ENCODE results near the gene MBLAC1.
A peak's percentile ranks its signal among the peaks of the same experiment; 100 is the strongest.

The MBLAC1 gene

DNA sequence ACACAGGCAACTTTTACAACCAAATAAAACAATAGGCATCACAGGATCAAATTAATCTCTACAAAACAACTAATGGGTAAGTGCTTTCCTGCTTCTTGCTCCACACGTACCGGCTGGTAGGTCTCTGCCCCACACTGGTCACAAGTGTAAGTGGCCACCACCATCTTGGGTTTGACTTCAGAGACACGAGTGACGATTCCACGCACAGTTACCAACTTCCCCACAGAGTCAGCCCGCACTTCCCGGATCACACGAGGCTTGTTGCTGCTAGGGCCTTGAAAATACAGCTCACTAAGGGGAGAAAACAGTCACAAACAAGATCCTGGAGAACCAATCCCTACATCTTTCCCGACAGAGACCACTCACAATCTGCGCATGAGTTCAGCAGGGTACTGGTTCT is 27.9 kb upstream of the MBLAC1 start:
- DNase-seq = no peak

GRCh38 chr7:100099452-100099851 is 27.3 kb upstream of the MBLAC1 start:
- no peak for DNase-seq

GRCh38 chr7:100100420-100101015 is 26.2 kb upstream of the MBLAC1 start:
- DNase-seq = peak; percentile 83

GRCh38 chr7:100101016-100101862 is 25.5 kb upstream of the MBLAC1 start, which contains the start of the genes AP4M1 and MCM7:
AP4M1 (plus strand) TSS chr7:100101643; CDS start chr7:100101715, 72 bp downstream.
MCM7 (minus strand) TSS chr7:100101397; CDS start chr7:100101294, 103 bp downstream.
- DNase-seq = peak; percentile 93

GRCh38 chr7:100102950-100103840 is 23.6 kb upstream of the MBLAC1 start:
- DNase-seq = no peak

GRCh38 chr7:100105534-100105933 is 21.2 kb upstream of the MBLAC1 start:
- no peak for DNase-seq

- no peak for DNase-seq
These were observed 20.1 kb upstream of the MBLAC1 start for GRCh38 chr7:100106633-100107032.

GRCh38 chr7:100107125-100107737 is 19.5 kb upstream of the MBLAC1 start:
- no peak for DNase-seq

DNA sequence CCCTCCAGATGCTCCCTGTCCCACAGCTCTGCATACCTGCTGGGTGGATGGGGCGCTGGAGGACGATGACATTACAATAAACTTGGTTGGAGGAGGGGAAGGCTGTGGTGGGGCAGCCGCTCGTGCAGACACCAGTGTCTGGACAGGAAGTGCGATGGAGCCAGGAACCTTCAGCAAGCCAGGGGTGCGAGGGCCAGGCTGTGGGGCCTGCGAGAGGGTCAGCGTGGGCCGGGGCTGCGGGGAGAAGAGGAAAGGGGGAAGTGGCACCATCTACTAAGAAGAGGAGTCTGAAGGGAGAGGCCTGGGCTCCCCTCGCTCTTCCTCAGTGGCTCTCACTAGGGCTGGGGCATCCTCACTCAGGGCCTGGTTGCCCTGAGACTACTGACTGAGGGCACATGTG is 18.9 kb upstream of the MBLAC1 start:
- DNase-seq = no peak

- no peak for DNase-seq
These were observed 17.1 kb upstream of the MBLAC1 start for GRCh38 chr7:100109521-100110163.

DNA sequence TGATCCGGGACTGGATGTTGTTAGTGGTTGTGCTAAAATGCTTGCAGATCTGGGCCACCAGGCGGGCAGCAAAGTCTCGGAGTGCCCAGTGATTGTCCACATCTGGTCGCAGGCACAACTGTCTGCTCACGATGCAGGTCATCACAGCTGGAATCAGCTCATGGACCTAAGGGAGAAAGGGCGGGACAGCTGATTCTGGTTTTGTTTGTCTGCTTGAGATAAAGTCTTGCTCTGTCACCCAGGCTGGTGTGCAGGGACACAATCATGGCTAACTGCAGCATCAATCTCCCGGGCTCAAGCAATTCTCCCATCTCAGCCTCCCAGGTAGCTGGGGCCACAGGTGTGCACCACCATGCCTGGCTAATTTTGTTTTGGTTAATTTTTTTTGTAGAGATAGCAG is 15.6 kb upstream of the MBLAC1 start:
- DNase-seq = no peak

GRCh38 chr7:100111914-100112313 is 14.9 kb upstream of the MBLAC1 start:
- no peak for DNase-seq

DNA sequence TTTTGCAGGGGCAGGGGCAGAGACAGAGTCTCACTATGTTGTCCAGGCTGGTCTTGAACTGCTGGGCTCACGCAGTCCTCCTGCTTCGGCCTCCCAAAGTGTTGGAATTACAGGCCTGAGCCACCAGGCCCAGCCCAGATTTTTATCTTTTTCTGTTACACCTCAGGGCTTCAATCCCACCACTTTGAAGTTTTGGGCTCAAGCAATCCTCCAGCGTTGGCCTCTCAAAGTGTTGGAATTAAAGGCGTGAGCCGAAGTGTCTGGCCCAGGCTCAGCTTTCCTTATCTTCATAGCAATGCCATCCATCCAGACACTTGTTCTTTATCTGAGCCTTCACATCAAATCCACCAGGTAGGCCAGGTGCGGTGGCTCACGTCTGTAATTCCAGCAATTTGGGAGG is 11.7 kb upstream of the MBLAC1 start:
- no peak for DNase-seq

DNA sequence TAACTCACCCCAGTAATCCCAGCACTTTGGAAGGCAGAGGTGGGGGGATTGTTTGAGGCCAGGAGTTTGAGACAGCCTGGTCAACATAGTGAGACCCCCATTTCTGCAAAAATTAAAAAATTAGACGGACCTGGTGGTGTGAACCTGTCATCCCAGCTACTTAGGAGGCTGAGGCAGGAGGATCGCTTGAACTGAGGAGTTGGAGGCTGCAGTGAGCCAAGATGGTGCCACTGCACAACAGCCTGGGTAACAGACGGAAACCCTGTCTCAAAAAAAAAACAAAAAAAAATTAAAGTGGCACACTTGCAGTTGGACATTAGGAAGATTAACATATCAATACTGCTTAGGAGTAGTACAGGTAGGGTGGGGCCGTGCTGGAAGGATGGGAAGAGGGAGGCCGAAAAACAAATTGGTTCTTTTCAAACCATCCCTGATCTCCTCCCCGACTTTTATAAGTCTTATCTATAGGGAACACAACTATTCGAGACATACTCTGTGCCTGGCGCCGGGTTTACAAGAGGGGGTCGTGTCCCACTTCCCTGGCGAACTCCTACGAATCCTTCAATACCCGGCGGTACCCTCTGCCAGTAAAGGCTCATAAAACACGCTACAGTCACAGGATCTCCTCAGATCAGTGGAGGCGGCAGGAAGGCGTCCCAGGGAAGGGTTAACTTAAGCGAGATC is 8.2 kb upstream of the MBLAC1 start:
- DNase-seq = no peak

- peak; percentile 90 for DNase-seq
These were observed 7.4 kb upstream of the MBLAC1 start, which contains the start of the genes CNPY4 and TAF6 for GRCh38 chr7:100119072-100119969. CNPY4 (plus strand) TSS chr7:100119634; CDS start chr7:100119745, 111 bp downstream. TAF6 (minus strand) TSS chr7:100119358; CDS start chr7:100114209, 5,149 bp downstream.

- peak; percentile 70 for DNase-seq
These were observed 6.6 kb upstream of the MBLAC1 start for GRCh38 chr7:100119970-100120732.

GRCh38 chr7:100120733-100121036 is 6.1 kb upstream of the MBLAC1 start:
- no peak for DNase-seq

DNA sequence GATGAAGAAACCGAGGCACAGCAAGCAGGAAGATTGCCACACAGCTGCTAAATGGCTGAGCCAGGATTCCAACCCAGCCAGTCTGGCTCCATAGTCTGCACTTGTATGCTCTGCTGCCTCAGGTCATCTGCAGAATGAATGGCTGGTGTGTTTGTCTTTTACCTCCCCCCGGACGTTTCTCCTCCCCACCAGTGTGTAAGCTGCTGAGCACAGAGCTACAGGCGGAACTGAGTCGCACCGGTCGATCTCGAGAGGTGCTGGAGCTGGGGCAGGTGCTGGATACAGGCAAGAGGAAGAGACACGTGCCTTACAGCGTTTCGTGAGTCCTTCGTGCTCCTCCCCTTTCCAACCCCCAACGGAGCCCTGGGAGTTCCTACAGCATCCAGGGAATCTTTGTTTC is 4.7 kb upstream of the MBLAC1 start:
- no peak for DNase-seq

DNA sequence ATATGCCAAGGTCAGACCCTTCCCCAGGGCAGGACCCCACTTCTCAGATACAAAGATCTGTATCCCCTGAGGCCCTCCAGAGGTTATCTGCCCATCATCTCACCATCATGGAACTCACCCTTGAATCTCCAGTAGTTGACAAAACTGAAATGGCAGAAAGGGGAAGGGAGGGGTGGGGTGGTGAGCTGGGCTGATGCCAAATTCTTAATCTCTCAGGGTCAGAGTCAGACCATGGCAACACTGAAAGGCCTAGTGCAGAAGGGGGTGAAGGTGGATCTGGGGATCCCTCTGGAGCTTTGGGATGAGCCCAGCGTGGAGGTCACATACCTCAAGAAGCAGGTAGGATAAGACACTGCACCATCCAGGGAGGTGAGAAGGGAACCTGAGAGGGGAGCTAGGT is 4.2 kb upstream of the MBLAC1 start:
- DNase-seq = no peak

Data from activated effector memory CD4-positive, alpha-beta T cell treated with Interleukin-2 at 50 U/mL for 16 hours (primary cell).